K562 (cell line): ENCODE results near the gene NPM1. TPM values are rescaled to one million over a fixed set of nuclear protein-coding genes. Genes with fewer than 3 reads are reported as not detected.

Experiments
- CEBPG ChIP-seq, 3 experiments: fragments of 200-800 bp in 1 of 3; sonication (Bioruptor generic) in 1 of 3; sonication (generic) in 1 of 3; formaldehyde crosslinking in 1 of 3; IDR thresholded peaks in 2 of 3; conservative IDR thresholded peaks in 1 of 3; 2 replicates each; pipeline versions ENCODE4 v1.6.1 to v1.8.0; 2016 to 2022; ENCODE audit warnings: missing compliant biosample characterization in 2 of 3, missing genetic modification characterization in 2 of 3, mild to moderate bottlenecking in 1 of 3, missing genetic modification reagents in 1 of 3
- IRF2 ChIP-seq: sonication (generic); formaldehyde crosslinking; IDR thresholded peaks from 2 replicates; pipeline ENCODE4 v1.8.1; 2022; ENCODE audit warnings: mild to moderate bottlenecking, missing genetic modification reagents
- LCOR ChIP-seq: sonication (generic); formaldehyde crosslinking; IDR thresholded peaks from 2 replicates; pipeline ENCODE4 v1.8.0; 2022; ENCODE audit warnings: mild to moderate bottlenecking, missing genetic modification reagents
- TGIF2 ChIP-seq: sonication (generic); formaldehyde crosslinking; IDR thresholded peaks from 2 replicates; pipeline ENCODE4 v1.8.1; 2022; ENCODE audit warnings: mild to moderate bottlenecking, missing genetic modification reagents, moderate library complexity
- ZBTB12 ChIP-seq: fragments of 250-450 bp; sonication (Bioruptor Pico); IDR thresholded peaks from 2 replicates; pipeline ENCODE4 v1.4.0; 2020
- ZNF184 ChIP-seq: sonication (generic); formaldehyde crosslinking; IDR thresholded peaks from 2 replicates; pipeline ENCODE4 v1.5.0; 2020; ENCODE audit warnings: missing genetic modification reagents
- polyA plus RNA-seq, 8 experiments: library from polyadenylated mRNA; depleted of rRNA in 4 of 8; stranded (reverse) in 5 of 8; unstranded in 3 of 8; fragments of >200 nt; fragmentation: Nextera tagmentation in 2 of 8; fragmentation: Illumina TruSeq in 1 of 8; extraction: Ambion mirVana in 2 of 8; extraction: Trizol in 1 of 8; gene quantifications; 2 replicates each; pipeline versions ENCODE4 v1.2.1 to v1.2.3, GENCODE V29; 2011 to 2014; ENCODE audit warnings: inconsistent platforms in 1 of 8, missing spikeins in 1 of 8
- total RNA-seq, 7 experiments: library from RNA; depleted of rRNA in 6 of 7; stranded (reverse); fragments of >200 nt in 6 of 7; fragmentation: Illumina TruSeq in 2 of 7; extraction: Trizol in 2 of 7; gene quantifications; 2 replicates each; pipeline versions ENCODE4 v1.2.1 to v1.2.3, GENCODE V29; 2011 to 2021; ENCODE audit warnings: low replicate concordance in 1 of 7
- TF ChIP-seq, protein P1 (sequence below): fragments of 250-450 bp; sonication (Bioruptor Pico); IDR thresholded peaks from 2 replicates; pipeline ENCODE4 v1.8.0; 2022; ENCODE audit warnings: inconsistent platforms, mild to moderate bottlenecking, moderate library complexity, borderline replicate concordance

The NPM1 gene
- total and polyA plus RNA-seq, 9 of the 15 experiments (the other 6 are each of a cell fraction or from before 2014, with no cell fraction given): 2,438 to 6,909 (median 5,639) TPM

- TF ChIP-seq IRF2 (CRISPR knock-in tag) (no peak), TGIF2 (CRISPR knock-in tag) (no peak), ZNF184 (CRISPR knock-in tag) (no peak), CEBPG (CRISPR knock-in tag; IDR thresholded peaks at IDR 0.05) (no peak), CEBPG (tag; conservative IDR thresholded peaks at IDR 0.05 in 1 of 2, IDR thresholded peaks at IDR 0.05 in 1 of 2) (no peak), ZBTB12 (CRISPR knock-in tag) (no peak), LCOR (0 out of 2 replicates have a peak, but pooled peaks have one; percentile 13)
- TF ChIP-seq, protein P1, sequence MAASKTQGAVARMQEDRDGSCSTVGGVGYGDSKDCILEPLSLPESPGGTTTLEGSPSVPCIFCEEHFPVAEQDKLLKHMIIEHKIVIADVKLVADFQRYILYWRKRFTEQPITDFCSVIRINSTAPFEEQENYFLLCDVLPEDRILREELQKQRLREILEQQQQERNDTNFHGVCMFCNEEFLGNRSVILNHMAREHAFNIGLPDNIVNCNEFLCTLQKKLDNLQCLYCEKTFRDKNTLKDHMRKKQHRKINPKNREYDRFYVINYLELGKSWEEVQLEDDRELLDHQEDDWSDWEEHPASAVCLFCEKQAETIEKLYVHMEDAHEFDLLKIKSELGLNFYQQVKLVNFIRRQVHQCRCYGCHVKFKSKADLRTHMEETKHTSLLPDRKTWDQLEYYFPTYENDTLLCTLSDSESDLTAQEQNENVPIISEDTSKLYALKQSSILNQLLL (CRISPR knock-in tag): no peak
Measured at GRCh38 chr5:171418982-171419687, 31.5 kb downstream of the NPM1 start, which contains the start of gene FGF18 (continued).
